A673 (cell line): ENCODE data around the gene ST6GAL2. TPM values are rescaled to one million over a fixed set of nuclear protein-coding genes. Genes with fewer than 3 reads are reported as not detected.

Experiments
- BruUV-seq: library from RNA; stranded (reverse); fragments of 400-500 nt; replicated peaks from 2 replicates; lab custom pipeline; 2021; lab: Mats Ljungman, UMichigan
- CTCF ChIA-PET: fragments of 300-600 bp; sonication (Branson Sonifier 250); formaldehyde crosslinking; loops from one replicate; lab custom pipeline; 2022; ENCODE audit warnings: antibody characterized with exemption; lab: Charles Lee
- POLR2A ChIA-PET: fragments of 300-600 bp; sonication (Branson Sonifier 250); formaldehyde crosslinking; loops from one replicate; lab custom pipeline; 2022; ENCODE audit warnings: antibody characterized with exemption; ENCODE audit not compliant: low non-redundant PET; lab: Charles Lee
- DNase-seq: peaks from one replicate; pipeline ENCODE4 v3.0.0-alpha.2; 2015; ENCODE audit warnings: low spot score
- H3K27ac ChIP-seq: fragments of 200-600 bp; sonication (generic); 2 replicates; pipeline ENCODE4 v1.5.1; 2016; ENCODE audit warnings: mixed run types, low read depth, mild to moderate bottlenecking, mixed read lengths, antibody characterized with exemption, low read length; ENCODE audit not compliant: poor library complexity, severe bottlenecking
- H3K27me3 ChIP-seq: fragments of 200-600 bp; sonication (generic); replicated peaks from 2 replicates; pipeline ENCODE4 v1.6.1; 2017; ENCODE audit warnings: mixed run types, low read depth, mild to moderate bottlenecking, mixed read lengths, antibody characterized with exemption, low read length; ENCODE audit not compliant: insufficient read depth, poor library complexity
- H3K36me3 ChIP-seq: fragments of 200-600 bp; sonication (generic); 2 replicates; pipeline ENCODE4 v1.6.1; 2016; ENCODE audit warnings: mixed run types, mild to moderate bottlenecking, mixed read lengths, antibody characterized with exemption, low read length; ENCODE audit not compliant: insufficient read depth, poor library complexity, severe bottlenecking
- H3K4me1 ChIP-seq: fragments of 200-600 bp; sonication (generic); 2 replicates; pipeline ENCODE4 v1.6.1; 2017; ENCODE audit warnings: mixed run types, mild to moderate bottlenecking, mixed read lengths, antibody characterized with exemption, low read length; ENCODE audit not compliant: insufficient read depth, poor library complexity, severe bottlenecking
- H3K4me3 ChIP-seq: fragments of 200-600 bp; sonication (generic); 2 replicates; pipeline ENCODE4 v1.5.1; 2016; ENCODE audit warnings: low read depth, mixed run types, mild to moderate bottlenecking, mixed read lengths, low read length; ENCODE audit not compliant: poor library complexity, severe bottlenecking
- H3K9me3 ChIP-seq: fragments of 200-600 bp; sonication (generic); 2 replicates; pipeline ENCODE4 v1.6.1; 2016; ENCODE audit warnings: mixed run types, low read depth, mild to moderate bottlenecking, mixed read lengths, antibody characterized with exemption, low read length; ENCODE audit not compliant: poor library complexity, severe bottlenecking
- CTCF ChIP-seq: fragments of 300-800, 200-600 bp; sonication (generic); conservative IDR thresholded peaks from 2 replicates; pipeline ENCODE4 v1.5.1; 2017; ENCODE audit warnings: low read depth, mild to moderate bottlenecking, antibody characterized with exemption, low read length, moderate library complexity, mixed read lengths
- EZH2 ChIP-seq: fragments of 200-600 bp; sonication (generic); IDR thresholded peaks from 2 replicates; pipeline ENCODE4 v1.6.1; 2017; ENCODE audit warnings: borderline replicate concordance, low read depth, mild to moderate bottlenecking, mixed read lengths, antibody characterized with exemption, low read length; ENCODE audit not compliant: poor library complexity, severe bottlenecking
- intact Hi-C: fragments of 100-400 bp; cut with micrococcal nuclease; formaldehyde crosslinking; loops from one replicate; pipeline ENCODE4 v1.10.0; 2022; ENCODE audit not compliant: unreplicated experiment
- total RNA-seq: library from RNA; stranded (reverse); gene quantifications from 2 replicates; pipeline ENCODE4 v1.2.3, GENCODE V29; 2021

Gene ST6GAL2
- total RNA-seq, 1 experiment from 2014 or later, result 0.56 TPM

GRCh38 chr2:106839849-106840595 lies 45.9 kb downstream of the ST6GAL2 start:
- H3K4me1 ChIP-seq, result no peaks in the 10 kb centered on the region
- DNase-seq, result peak; percentile 10
- POLR2A ChIA-PET, result no interaction called here
- no peaks in the 10 kb centered on the region for H3K9me3 ChIP-seq
- BruUV-seq, result no TSS peak
- no peaks in the 10 kb centered on the region for H3K36me3 ChIP-seq
- H3K27ac ChIP-seq, result no peak overlapping the region
- no peaks in the 10 kb centered on the region for H3K27me3 ChIP-seq
- TF ChIP-seq CTCF (peak; percentile 30; the same call in 1 of the 2 replicates), EZH2 (no peak)
- no peak overlapping the region for H3K4me3 ChIP-seq
- CTCF ChIA-PET, result no interaction called here
- intact Hi-C loops, result no loop called here

GRCh38 chr2:106833256-106833655 lies 52.7 kb downstream of the ST6GAL2 start:
- CTCF ChIA-PET, result no interaction called here
- H3K4me1 ChIP-seq, result no peaks in the 10 kb centered on the region
- H3K9me3 ChIP-seq, result no peaks in the 10 kb centered on the region
- BruUV-seq, result no TSS peak
- no peak for DNase-seq
- POLR2A ChIA-PET, result no interaction called here
- no peaks in the 10 kb centered on the region for H3K27me3 ChIP-seq
- intact Hi-C loops, result no loop called here
- H3K27ac ChIP-seq, result no peak overlapping the region
- H3K36me3 ChIP-seq, result no peaks in the 10 kb centered on the region
- TF ChIP-seq CTCF (no peak), EZH2 (no peak)
- H3K4me3 ChIP-seq, result no peak overlapping the region

- Histone ChIP-seq H3K36me3 (no peaks in the 10 kb centered on the region), H3K27ac (no peak overlapping the region), H3K27me3 (no peaks in the 10 kb centered on the region), H3K4me3 (no peak overlapping the region), H3K9me3 (no peaks in the 10 kb centered on the region), H3K4me1 (no peaks in the 10 kb centered on the region)
- CTCF ChIA-PET, result no interaction called here
- intact Hi-C loops, result no loop called here
- TF ChIP-seq CTCF (no peak), EZH2 (no peak)
- POLR2A ChIA-PET, result no interaction called here
- no TSS peak for BruUV-seq
- DNase-seq, result no peak
These were observed 54.0 kb downstream of the ST6GAL2 start for GRCh38 chr2:106831816-106832569.
